ENCODE data around the gene CAMK1D. TPM values are rescaled to one million over a fixed set of nuclear protein-coding genes. Genes with fewer than 3 reads are reported as not detected.

Gene CAMK1D
- total RNA-seq, 1 donor from 2014 or later: 58.8 TPM

- no peak for DNase-seq
- Mint-ChIP-seq H3K36me3 (ENCODE audit: low read depth) (peaks cover 21% of the 10 kb centered on the region), H3K4me3 (no peak overlapping the region), H3K9me3 (no peaks in the 10 kb centered on the region), H3K27ac (peak overlapping the region; percentile 50), H3K27me3 (no peaks in the 10 kb centered on the region), H3K4me1 (peaks cover 44% of the 10 kb centered on the region)
- no peak for ATAC-seq (ENCODE audit: low read depth)
- CTCF ChIA-PET: no interaction called here
- TF ChIP-seq CTCF (IDR thresholded peaks at IDR 0.05): no peak
- POLR2A ChIA-PET: no interaction called here
- intact Hi-C loops (cut with micrococcal nuclease): no loop called here
Observed at GRCh38 chr10:12376211-12376610, 26.9 kb downstream of the CAMK1D start.

- H3K36me3 Mint-ChIP-seq (ENCODE audit: low read depth): peaks cover 18% of the 10 kb centered on the region
- POLR2A ChIA-PET: interaction anchor here (0.7 kb wide), 1 partner anchor 20 kb away, joined by 9 read pairs; no protein-coding TSS in a partner anchor
- peak overlapping the region; percentile 1 for H3K27ac Mint-ChIP-seq
- H3K9me3 Mint-ChIP-seq: no peaks in the 10 kb centered on the region
- H3K4me3 Mint-ChIP-seq: no peak overlapping the region
- intact Hi-C loops (cut with micrococcal nuclease): no loop called here
- H3K27me3 Mint-ChIP-seq: no peaks in the 10 kb centered on the region
- TF ChIP-seq CTCF (IDR thresholded peaks at IDR 0.05): no peak
- H3K4me1 Mint-ChIP-seq: peaks cover 42% of the 10 kb centered on the region
- CTCF ChIA-PET: no interaction called here
- ATAC-seq (ENCODE audit: low read depth): no peak
- DNase-seq: no peak
Observed at GRCh38 chr10:12377658-12378290, 28.4 kb downstream of the CAMK1D start.

- ChIA-PET POLR2A (interaction anchor here (0.5 kb wide), 1 partner anchor 373 kb away, joined by 6 read pairs; no protein-coding TSS in a partner anchor), CTCF (no interaction called here)
- TF ChIP-seq CTCF (IDR thresholded peaks at IDR 0.05): no peak
Observed at GRCh38 chr10:12380999-12381398, 31.7 kb downstream of the CAMK1D start.

GRCh38 chr10:12381536-12382156 lies 32.3 kb downstream of the CAMK1D start:
- ATAC-seq (ENCODE audit: low read depth) (no peak), DNase-seq (no peak)
- no peak for TF ChIP-seq CTCF (IDR thresholded peaks at IDR 0.05)
- H3K27me3 Mint-ChIP-seq: no peaks in the 10 kb centered on the region
- intact Hi-C loops (cut with micrococcal nuclease): no loop called here
- H3K9me3 Mint-ChIP-seq: peaks cover 7% of the 10 kb centered on the region
- ChIA-PET POLR2A (interaction anchor here (0.5 to 0.6 kb wide), 2 partner anchors 50 to 373 kb away, joined by 5 to 6 read pairs; no protein-coding TSS in a partner anchor), CTCF (no interaction called here)
- H3K36me3 Mint-ChIP-seq (ENCODE audit: low read depth): peaks cover 22% of the 10 kb centered on the region
- no peak overlapping the region for H3K4me3 Mint-ChIP-seq
- no peak overlapping the region for H3K27ac Mint-ChIP-seq
- H3K4me1 Mint-ChIP-seq: peaks cover 30% of the 10 kb centered on the region

More at GRCh38 chr10:12380999-12381398, 31.7 kb downstream of the CAMK1D start:
- intact Hi-C loops (cut with micrococcal nuclease): no loop called here
- Mint-ChIP-seq H3K27ac (no peak overlapping the region), H3K9me3 (peaks cover 7% of the 10 kb centered on the region), H3K27me3 (no peaks in the 10 kb centered on the region), H3K36me3 (ENCODE audit: low read depth) (peaks cover 25% of the 10 kb centered on the region), H3K4me1 (peaks cover 31% of the 10 kb centered on the region), H3K4me3 (no peak overlapping the region)
- ATAC-seq (ENCODE audit: low read depth) (no peak), DNase-seq (no peak)

GRCh38 chr10:12382157-12382548 lies 32.8 kb downstream of the CAMK1D start:
- CTCF ChIA-PET: no interaction called here

More at GRCh38 chr10:12382157-12382548, 32.8 kb downstream of the CAMK1D start:
- no peak for ATAC-seq (ENCODE audit: low read depth)
- intact Hi-C loops (cut with micrococcal nuclease): no loop called here
- POLR2A ChIA-PET: interaction anchor here (0.6 kb wide), 1 partner anchor 51 kb away, joined by 5 read pairs; no protein-coding TSS in a partner anchor
- peaks cover 7% of the 10 kb centered on the region for H3K9me3 Mint-ChIP-seq
- no peak for DNase-seq
- no peak overlapping the region for H3K4me3 Mint-ChIP-seq
- H3K27me3 Mint-ChIP-seq: no peaks in the 10 kb centered on the region
- peaks cover 27% of the 10 kb centered on the region for H3K4me1 Mint-ChIP-seq
- TF ChIP-seq CTCF (IDR thresholded peaks at IDR 0.05): no peak
- no peak overlapping the region for H3K27ac Mint-ChIP-seq
- peaks cover 18% of the 10 kb centered on the region for H3K36me3 Mint-ChIP-seq (ENCODE audit: low read depth)

Data from activated B cell treated with CpG ODN at 0.5 μM for 24 hours (primary cell).